GM12878 (cell line): ENCODE data around the gene NT5C. TPM values are rescaled to one million over a fixed set of nuclear protein-coding genes. Genes with fewer than 3 reads are reported as not detected.

Source experiments
- ATAC-seq: fragments of 200-7000 bp; cut with Tn5 transposase; 3 replicates; pipeline ENCODE4 v1.9.1; 2020; ENCODE audit warnings: mild to moderate bottlenecking, moderate library complexity
- BruUV-seq: library from RNA; stranded (reverse); fragments of 400-500 nt; replicated peaks from 2 replicates; lab custom pipeline; 2021; lab: Mats Ljungman, UMichigan
- CTCF ChIA-PET: fragments of 300-600 bp; sonication (Branson Sonifier 250); formaldehyde crosslinking; extraction: SDS; loops from one replicate; lab custom pipeline; 2021; ENCODE audit warnings: inconsistent platforms; lab: Yijun Ruan, JAX
- POLR2A ChIA-PET: fragments of 350-600 bp; formaldehyde crosslinking; extraction: SDS; loops from one replicate; lab custom pipeline; 2021; ENCODE audit warnings: inconsistent platforms; lab: Charles Lee
- RAD21 ChIA-PET: fragments of 300-600 bp; sonication (Branson Sonifier 250); formaldehyde crosslinking; loops from one replicate; lab custom pipeline; 2023; ENCODE audit warnings: antibody characterized with exemption; ENCODE audit not compliant: unreplicated experiment; lab: Charles Lee
- SMC1A ChIA-PET: fragments of 300-600 bp; sonication (Branson Sonifier 250); formaldehyde crosslinking; loops from one replicate; lab custom pipeline; 2023; ENCODE audit not compliant: unreplicated experiment, uncharacterized antibody; lab: Charles Lee
- DNase-seq: peaks from one replicate; pipeline ENCODE4 v3.0.0-alpha.2; 2011; ENCODE audit warnings: low read depth, low spot score
- FAIRE-seq: peaks from 3 replicates; lab custom pipeline; 2011; peaks lifted over from hg19 to GRCh38; lab: Jason Lieb, UNC
- H2AFZ ChIP-seq: 2 replicates; pipeline ENCODE4 v1.6.0; 2011; ENCODE audit warnings: low read depth, low read length, control low read depth; ENCODE audit not compliant: control insufficient read depth
- H3K27ac ChIP-seq: 2 replicates; pipeline ENCODE4 v1.5.1; 2011; ENCODE audit warnings: control low read depth; ENCODE audit not compliant: control insufficient read depth, insufficient read depth
- H3K27me3 ChIP-seq, 2 experiments: replicated peaks in 1 of 2; 2 replicates each; pipeline versions ENCODE4 v1.6.0 to v1.6.1; 2011; ENCODE audit warnings: low read length in 1 of 2; ENCODE audit not compliant: control insufficient read depth in 2 of 2, insufficient read depth in 2 of 2
- H3K36me3 ChIP-seq, 2 experiments: 2 replicates each; pipeline ENCODE4 v1.5.1; 2011; ENCODE audit warnings: low read length in 1 of 2; ENCODE audit not compliant: control insufficient read depth in 2 of 2, insufficient read depth in 2 of 2
- H3K4me1 ChIP-seq: 2 replicates; pipeline ENCODE4 v1.6.1; 2011; ENCODE audit warnings: mild to moderate bottlenecking, low read length, moderate library complexity, mixed read lengths; ENCODE audit not compliant: control insufficient read depth, insufficient read depth
- H3K4me2 ChIP-seq: 2 replicates; pipeline ENCODE4 v1.6.0; 2011; ENCODE audit warnings: control low read depth; ENCODE audit not compliant: control insufficient read depth, insufficient read depth
- H3K4me3 ChIP-seq: fragments of 200-600 bp; sonication (generic); 2 replicates; pipeline ENCODE4 v1.5.1; 2016
- H3K79me2 ChIP-seq: 2 replicates; pipeline ENCODE4 v1.6.0; 2011; ENCODE audit warnings: low read length; ENCODE audit not compliant: control insufficient read depth, insufficient read depth
- H3K9ac ChIP-seq: 2 replicates; pipeline ENCODE4 v1.8.0; 2011; ENCODE audit warnings: low read length, control low read depth, mixed read lengths; ENCODE audit not compliant: control insufficient read depth, insufficient read depth
- H3K9me3 ChIP-seq: replicated peaks from 3 replicates; pipeline ENCODE4 v1.5.1; 2011; ENCODE audit warnings: mild to moderate bottlenecking, low read length; ENCODE audit not compliant: control insufficient read depth, insufficient read depth
- H4K20me1 ChIP-seq: 2 replicates; pipeline ENCODE4 v1.6.0; 2011; ENCODE audit not compliant: control insufficient read depth, insufficient read depth
- BMI1 ChIP-seq: fragments of 450-650 bp; IDR thresholded peaks from 2 replicates; pipeline ENCODE4 v1.6.1; 2016; ENCODE audit warnings: mild to moderate bottlenecking, moderate library complexity, borderline replicate concordance
- CHD1 ChIP-seq: IDR thresholded peaks from 2 replicates; pipeline ENCODE4 v1.6.1; 2012; ENCODE audit warnings: low read depth, low read length, improper control_type of control experiment
- MXI1 ChIP-seq: fragments of 150-350 bp; IDR thresholded peaks from 2 replicates; pipeline ENCODE4 v1.6.1; 2011; ENCODE audit warnings: low read depth, mild to moderate bottlenecking, inconsistent platforms, low read length, improper control_type of control experiment
- PAX8 ChIP-seq: fragments of 450-650 bp; IDR thresholded peaks from 2 replicates; pipeline ENCODE4 v1.6.1; 2017; ENCODE audit warnings: mild to moderate bottlenecking, moderate library complexity
- POLR2AphosphoS5 ChIP-seq: IDR thresholded peaks from 2 replicates; pipeline ENCODE4 v1.6.1; 2011; ENCODE audit warnings: mild to moderate bottlenecking, low read length, inconsistent platforms
- PRDM15 ChIP-seq: fragments of 450-650 bp; formaldehyde crosslinking; IDR thresholded peaks from 2 replicates; pipeline ENCODE4 v1.4.0; 2020; ENCODE audit warnings: mild to moderate bottlenecking, moderate library complexity
- RUNX3 ChIP-seq: IDR thresholded peaks from 2 replicates; pipeline ENCODE4 v1.6.1; 2012; ENCODE audit warnings: low read length, inconsistent platforms
- SIN3A ChIP-seq: IDR thresholded peaks from 2 replicates; pipeline ENCODE4 v1.6.1; 2012; ENCODE audit warnings: low read depth, low read length, improper control_type of control experiment
- SMAD5 ChIP-seq: IDR thresholded peaks from 2 replicates; pipeline ENCODE4 v1.6.1; 2016; ENCODE audit warnings: antibody characterized with exemption, low read depth
- SREBF1 ChIP-seq: IDR thresholded peaks from 2 replicates; pipeline ENCODE4 v1.6.1; 2012; ENCODE audit warnings: mild to moderate bottlenecking, low read length
- YY1 ChIP-seq: IDR thresholded peaks from 2 replicates; pipeline ENCODE4 v1.6.1; 2011; ENCODE audit warnings: low read depth, mild to moderate bottlenecking, low read length
- ZNF217 ChIP-seq: fragments of 450-650 bp; IDR thresholded peaks from 2 replicates; pipeline ENCODE4 v1.6.1; 2017; ENCODE audit warnings: antibody characterized with exemption, mild to moderate bottlenecking
- WGBS: methylation state at CpG from one replicate; pipeline ENCODE4 v1.1.6; 2016; ENCODE audit warnings: low lambda C conversion rate; ENCODE audit not compliant: insufficient replicate concordance, insufficient coverage; ENCODE audit errors: missing lambda C conversion rate; 5-methylcytosine and 5-hydroxymethylcytosine counted together
- in situ Hi-C: fragments of 300-500 bp; cut with MboI; formaldehyde crosslinking; loops from 9 replicates; pipeline ENCODE4 v1.14.3; 2018; ENCODE audit warnings: mixed read lengths
- intact Hi-C: fragments of 100-400 bp; cut with micrococcal nuclease; formaldehyde crosslinking; loops from one replicate; pipeline ENCODE4 v1.14.2; 2022; ENCODE audit not compliant: unreplicated experiment
- polyA plus RNA-seq, 11 experiments: library from polyadenylated mRNA; depleted of rRNA in 4 of 11; unstranded in 6 of 11; stranded (reverse) in 5 of 11; fragments of >200 nt; fragmentation: Nextera tagmentation in 4 of 11; fragmentation: Illumina TruSeq in 1 of 11; extraction: Ambion mirVana in 4 of 11; extraction: Trizol in 1 of 11; gene quantifications; 1 replicate in 1 of 11; 2 replicates in 10 of 11; pipeline versions ENCODE4 v1.2.1 to v1.2.3, GENCODE V29; 2011 to 2016; ENCODE audit warnings: inconsistent platforms in 2 of 11, missing spikeins in 2 of 11, low read depth in 1 of 11
- total RNA-seq, 4 experiments: library from RNA; depleted of rRNA in 3 of 4; stranded (reverse); fragments of >200 nt in 3 of 4; fragmentation: Illumina TruSeq in 1 of 4; extraction: Trizol in 1 of 4; gene quantifications; 2 replicates each; pipeline versions ENCODE4 v1.2.1 to v1.2.3, GENCODE V29; 2013 to 2021

NT5C gene
- total and polyA plus RNA-seq, 10 of the 15 experiments (the other 5 are each of a cell fraction or from before 2014, with no cell fraction given) = 3.7 to 158 (median 63.9) TPM

- CTCF ChIA-PET = interaction anchor here (0.9 to 1.4 kb wide), 5 partner anchors 15 to 47 kb away, joined by 3 to 9 read pairs (median 4); no protein-coding TSS in a partner anchor
- Histone ChIP-seq H3K27ac (peak overlapping the region; percentile 62), H3K36me3 (no peaks in the 10 kb centered on the region), H3K79me2 (peaks cover 41% of the 10 kb centered on the region), H3K4me3 (no peak overlapping the region), H3K9me3 (no peaks in the 10 kb centered on the region), H2AFZ (peak overlapping the region; percentile 95), H3K4me2 (peak overlapping the region; percentile 91), H3K4me1 (peaks cover 6% of the 10 kb centered on the region), H4K20me1 (no peaks in the 10 kb centered on the region), H3K27me3 (no peaks in the 10 kb centered on the region), H3K9ac (0 out of 2 replicates have a peak overlapping the region, but pooled peaks have one; percentile 41)
- intact Hi-C loops = no loop called here
- BruUV-seq = no TSS peak
- WGBS = 96% methylated on average over 3 of the region's 3 CpGs
- ATAC-seq (no peak), FAIRE-seq (no peak), DNase-seq (no peak)
- RAD21 ChIA-PET = no interaction called here
- SMC1A ChIA-PET = interaction anchor here (0.7 to 1.5 kb wide), 4 partner anchors 15 to 150 kb away, joined by 3 to 8 read pairs (median 4); no protein-coding TSS in a partner anchor
- POLR2A ChIA-PET = interaction anchor here (0.6 to 1.1 kb wide), 9 partner anchors 16 to 185 kb away, joined by 3 to 6 read pairs (median 4); no protein-coding TSS in a partner anchor
- TF ChIP-seq BMI1 = no peak
- no peak for TF ChIP-seq YY1
- TF ChIP-seq POLR2AphosphoS5 = no peak
- TF ChIP-seq SREBF1 = no peak
- in situ Hi-C loops = no loop called here
Measured at GRCh38 chr17:75155191-75155601, 23.7 kb upstream of the NT5C start.

- in situ Hi-C loops = no loop called here
- H3K4me3 ChIP-seq = peak within 1 kb of the TSS; percentile 90
- intact Hi-C loops = no loop called here
- TF ChIP-seq MXI1 (peak; percentile 50), PRDM15 (no peak), SIN3A (peak; percentile 90), RUNX3 (peak; percentile 52), ZNF217 (no peak), SMAD5 (peak; percentile 98), CHD1 (peak; percentile 78; the same call in 1 of the 2 replicates), PAX8 (no peak)
Measured at GRCh38 chr17:75154195-75155106, 22.9 kb upstream of the NT5C start, which contains the start of gene JPT1. JPT1 (minus strand) TSS chr17:75154512; CDS start chr17:75154397, 115 bp downstream.

More at GRCh38 chr17:75154195-75155106, 22.9 kb upstream of the NT5C start, which contains the start of gene JPT1:
- ChIA-PET SMC1A (interaction anchor here (0.6 to 1.5 kb wide), 5 partner anchors 15 to 151 kb away, joined by 3 to 8 read pairs (median 3); no protein-coding TSS in a partner anchor), CTCF (interaction anchor here (0.9 to 1.4 kb wide), 5 partner anchors 16 to 47 kb away, joined by 3 to 9 read pairs (median 4); no protein-coding TSS in a partner anchor), RAD21 (no interaction called here), POLR2A (interaction anchor here (0.5 to 1.1 kb wide), 12 partner anchors 9 to 186 kb away, joined by 3 to 6 read pairs (median 3); no protein-coding TSS in a partner anchor)
- 3% methylated on average over 48 of the region's 67 CpGs for WGBS
- BruUV-seq = no TSS peak
- no peaks in the 10 kb centered on the region for H3K9me3 ChIP-seq
- H3K4me2 ChIP-seq = peak within 1 kb of the TSS; percentile 91
- peak; percentile 95 for FAIRE-seq
- no peaks in the 10 kb centered on the region for H3K27me3 ChIP-seq
- peak; percentile 98 for ATAC-seq
- H3K27ac ChIP-seq = peak within 1 kb of the TSS; percentile 90
- H3K9ac ChIP-seq = peak within 1 kb of the TSS; percentile 91
- peak; percentile 97 for DNase-seq
- no peaks in the 10 kb centered on the region for H4K20me1 ChIP-seq
- peaks cover 6% of the 10 kb centered on the region for H3K4me1 ChIP-seq
- peaks cover 48% of the 10 kb centered on the region for H3K79me2 ChIP-seq
- peak within 1 kb of the TSS; percentile 95 for H2AFZ ChIP-seq
- H3K36me3 ChIP-seq = no peaks in the 10 kb centered on the region
